Measurements from ENCODE around the gene KCNH1.
"Not testable (repeated sequence)": the region's sequence is repeated elsewhere in the genome, so short reads cannot be mapped to it uniquely, and the experiment has no call there.

Gene KCNH1

GRCh38 chr1:211007830-211008229 is 126.1 kb downstream of the KCNH1 start:
- peaks cover 3% of the 10 kb centered on the region for H3K27me3 Mint-ChIP-seq

GRCh38 chr1:210995931-210996330 is 138.0 kb downstream of the KCNH1 start:
- H3K9me3 Mint-ChIP-seq, H3K27me3 Mint-ChIP-seq, H3K36me3 Mint-ChIP-seq, DNase-seq, H3K4me3 Mint-ChIP-seq, CTCF ChIA-PET, H3K27ac Mint-ChIP-seq, H3K4me1 Mint-ChIP-seq: not testable (repeated sequence)

More at GRCh38 chr1:211007830-211008229, 126.1 kb downstream of the KCNH1 start:
- Mint-ChIP-seq H3K36me3 (no peaks in the 10 kb centered on the region), H3K27ac (no peak overlapping the region), H3K4me3 (no peak overlapping the region), H3K4me1 (no peaks in the 10 kb centered on the region), H3K9me3 (no peaks in the 10 kb centered on the region)
- CTCF ChIA-PET = no interaction called here
- no peak for DNase-seq

GRCh38 chr1:210992837-210993236 is 141.1 kb downstream of the KCNH1 start:
- H3K4me1 Mint-ChIP-seq = no peaks in the 10 kb centered on the region
- CTCF ChIA-PET = no interaction called here
- no peak overlapping the region for H3K4me3 Mint-ChIP-seq
- no peaks in the 10 kb centered on the region for H3K27me3 Mint-ChIP-seq
- no peaks in the 10 kb centered on the region for H3K9me3 Mint-ChIP-seq
- no peak for DNase-seq
- no peak overlapping the region for H3K27ac Mint-ChIP-seq
- H3K36me3 Mint-ChIP-seq = no peaks in the 10 kb centered on the region

- Mint-ChIP-seq H3K27ac (no peak overlapping the region), H3K4me1 (no peaks in the 10 kb centered on the region), H3K27me3 (no peaks in the 10 kb centered on the region), H3K4me3 (no peak overlapping the region), H3K36me3 (no peaks in the 10 kb centered on the region), H3K9me3 (no peaks in the 10 kb centered on the region)
- no peak for DNase-seq
- CTCF ChIA-PET = interaction anchor here (1.1 kb wide), 1 partner anchor 443 kb away, joined by 3 read pairs; no protein-coding TSS in a partner anchor
These were observed 144.0 kb downstream of the KCNH1 start for GRCh38 chr1:210989905-210990304.

- CTCF ChIA-PET = no interaction called here
- no peak overlapping the region for H3K27ac Mint-ChIP-seq
- H3K9me3 Mint-ChIP-seq = no peaks in the 10 kb centered on the region
- DNase-seq = no peak
- no peaks in the 10 kb centered on the region for H3K4me1 Mint-ChIP-seq
- H3K27me3 Mint-ChIP-seq = no peaks in the 10 kb centered on the region
- no peak overlapping the region for H3K4me3 Mint-ChIP-seq
- no peaks in the 10 kb centered on the region for H3K36me3 Mint-ChIP-seq
These were observed 152.5 kb downstream of the KCNH1 start for GRCh38 chr1:210981490-210981889.

- no peaks in the 10 kb centered on the region for H3K27me3 Mint-ChIP-seq
- CTCF ChIA-PET = no interaction called here
These were observed 153.9 kb downstream of the KCNH1 start for GRCh38 chr1:210980082-210980481.

GRCh38 chr1:210978974-210979354 is 155.0 kb downstream of the KCNH1 start:
- H3K36me3 Mint-ChIP-seq = no peaks in the 10 kb centered on the region
- H3K9me3 Mint-ChIP-seq = no peaks in the 10 kb centered on the region
- no peaks in the 10 kb centered on the region for H3K4me1 Mint-ChIP-seq
- no peak for DNase-seq
- no peak overlapping the region for H3K27ac Mint-ChIP-seq
- no peaks in the 10 kb centered on the region for H3K27me3 Mint-ChIP-seq
- CTCF ChIA-PET = no interaction called here
- no peak overlapping the region for H3K4me3 Mint-ChIP-seq

More at GRCh38 chr1:210980082-210980481, 153.9 kb downstream of the KCNH1 start:
- Mint-ChIP-seq H3K36me3 (no peaks in the 10 kb centered on the region), H3K4me3 (no peak overlapping the region), H3K27ac (no peak overlapping the region), H3K4me1 (no peaks in the 10 kb centered on the region), H3K9me3 (no peaks in the 10 kb centered on the region)
- DNase-seq = no peak

- Mint-ChIP-seq H3K27ac (no peak overlapping the region), H3K27me3 (no peaks in the 10 kb centered on the region), H3K9me3 (no peaks in the 10 kb centered on the region), H3K4me3 (no peak overlapping the region), H3K36me3 (no peaks in the 10 kb centered on the region), H3K4me1 (no peaks in the 10 kb centered on the region)
- DNase-seq = no peak
- CTCF ChIA-PET = no interaction called here
These were observed 155.5 kb downstream of the KCNH1 start for GRCh38 chr1:210978316-210978973.

- Mint-ChIP-seq H3K36me3 (no peaks in the 10 kb centered on the region), H3K4me3 (no peak overlapping the region), H3K4me1 (no peaks in the 10 kb centered on the region), H3K27me3 (peaks cover 5% of the 10 kb centered on the region), H3K27ac (no peak overlapping the region), H3K9me3 (no peaks in the 10 kb centered on the region)
- CTCF ChIA-PET = interaction anchor here (0.6 to 2.6 kb wide), 6 partner anchors 10 to 504 kb away, joined by 3 to 12 read pairs (median 4); no protein-coding TSS in a partner anchor
- no peak for DNase-seq
These were observed 182.7 kb downstream of the KCNH1 start for GRCh38 chr1:210951279-210951678.

- not testable (repeated sequence) for H3K36me3 Mint-ChIP-seq, H3K27me3 Mint-ChIP-seq, H3K4me1 Mint-ChIP-seq, H3K9me3 Mint-ChIP-seq, H3K27ac Mint-ChIP-seq, H3K4me3 Mint-ChIP-seq
- CTCF ChIA-PET = interaction anchor here (0.8 to 1.9 kb wide), 5 partner anchors 368 to 503 kb away, joined by 3 to 11 read pairs (median 4); no protein-coding TSS in a partner anchor
- DNase-seq = peak; percentile 73
These were observed 183.9 kb downstream of the KCNH1 start for GRCh38 chr1:210949940-210950546.

GRCh38 chr1:210949489-210949888 is 184.5 kb downstream of the KCNH1 start:
- peaks cover 5% of the 10 kb centered on the region for H3K27me3 Mint-ChIP-seq
- H3K4me1 Mint-ChIP-seq = no peaks in the 10 kb centered on the region
- H3K27ac Mint-ChIP-seq = no peak overlapping the region
- no peak for DNase-seq
- CTCF ChIA-PET = interaction anchor here (0.8 to 1.9 kb wide), 6 partner anchors 366 to 503 kb away, joined by 3 to 11 read pairs (median 4); no protein-coding TSS in a partner anchor
- H3K9me3 Mint-ChIP-seq = no peaks in the 10 kb centered on the region
- no peak overlapping the region for H3K4me3 Mint-ChIP-seq
- no peaks in the 10 kb centered on the region for H3K36me3 Mint-ChIP-seq

- H3K27ac Mint-ChIP-seq = no peak overlapping the region
- H3K27me3 Mint-ChIP-seq = peaks cover 5% of the 10 kb centered on the region
- H3K4me3 Mint-ChIP-seq = no peak overlapping the region
- DNase-seq = no peak
- no peaks in the 10 kb centered on the region for H3K36me3 Mint-ChIP-seq
- H3K9me3 Mint-ChIP-seq = no peaks in the 10 kb centered on the region
- no peaks in the 10 kb centered on the region for H3K4me1 Mint-ChIP-seq
- CTCF ChIA-PET = interaction anchor here (0.8 to 1.9 kb wide), 5 partner anchors 365 to 500 kb away, joined by 3 to 11 read pairs (median 4); no protein-coding TSS in a partner anchor
These were observed 184.9 kb downstream of the KCNH1 start for GRCh38 chr1:210949039-210949438.

GRCh38 chr1:210944252-210944651 is 189.7 kb downstream of the KCNH1 start:
- H3K36me3 Mint-ChIP-seq = no peaks in the 10 kb centered on the region
- no peaks in the 10 kb centered on the region for H3K27me3 Mint-ChIP-seq
- H3K4me3 Mint-ChIP-seq = no peak overlapping the region

GRCh38 chr1:210942513-210942912 is 191.4 kb downstream of the KCNH1 start:
- no peak for DNase-seq
- H3K9me3 Mint-ChIP-seq = peaks cover 1% of the 10 kb centered on the region
- H3K27me3 Mint-ChIP-seq = no peaks in the 10 kb centered on the region
- no peaks in the 10 kb centered on the region for H3K36me3 Mint-ChIP-seq
- peaks cover 5% of the 10 kb centered on the region for H3K4me1 Mint-ChIP-seq
- H3K27ac Mint-ChIP-seq = no peak overlapping the region
- CTCF ChIA-PET = no interaction called here
- no peak overlapping the region for H3K4me3 Mint-ChIP-seq

More at GRCh38 chr1:210944252-210944651, 189.7 kb downstream of the KCNH1 start:
- DNase-seq = no peak
- Mint-ChIP-seq H3K4me1 (peaks cover 5% of the 10 kb centered on the region), H3K27ac (no peak overlapping the region), H3K9me3 (peaks cover 1% of the 10 kb centered on the region)
- CTCF ChIA-PET = no interaction called here

- CTCF ChIA-PET = no interaction called here
- peaks cover 5% of the 10 kb centered on the region for H3K4me1 Mint-ChIP-seq
- no peaks in the 10 kb centered on the region for H3K27me3 Mint-ChIP-seq
- H3K36me3 Mint-ChIP-seq = no peaks in the 10 kb centered on the region
- H3K4me3 Mint-ChIP-seq = no peak overlapping the region
- peaks cover 1% of the 10 kb centered on the region for H3K9me3 Mint-ChIP-seq
- H3K27ac Mint-ChIP-seq = no peak overlapping the region
- DNase-seq = no peak
These were observed 193.8 kb downstream of the KCNH1 start for GRCh38 chr1:210940081-210940617.

Data from activated naive CD4-positive, alpha-beta T cell treated with anti-CD3 and anti-CD28 coated beads, Interleukin-2, amount 10 ng/mL, durations not matched to agents 7 days and 5 days (primary cell).